H9 (cell line): ENCODE results near the gene CACNA1F. TPM values are rescaled to one million over a fixed set of nuclear protein-coding genes. Genes with fewer than 3 reads are reported as not detected.
A peak's percentile ranks its signal among the peaks of the same experiment; 100 is the strongest.

ENCODE experiments used
- DNase-seq: peaks from one replicate; pipeline ENCODE4 v3.0.0-alpha.2; 2017
- H2AFZ ChIP-seq: one replicate; pipeline ENCODE4 v1.6.1; 2013; ENCODE audit warnings: mild to moderate bottlenecking, low read length, control low read depth, moderate library complexity
- H2AK5ac ChIP-seq: 2 replicates; pipeline ENCODE4 v1.6.1; 2013; ENCODE audit warnings: low read length, control low read depth, mixed read lengths; ENCODE audit not compliant: insufficient read length
- H2BK120ac ChIP-seq: one replicate; pipeline ENCODE4 v1.6.1; 2013; ENCODE audit warnings: low read depth, mild to moderate bottlenecking, low read length, control low read depth, inconsistent platforms; ENCODE audit not compliant: poor library complexity, severe bottlenecking
- H2BK12ac ChIP-seq: 2 replicates; pipeline ENCODE4 v1.6.1; 2013; ENCODE audit warnings: low read length, control low read depth, mixed read lengths, low read depth; ENCODE audit not compliant: insufficient read length
- H2BK15ac ChIP-seq: 2 replicates; pipeline ENCODE4 v1.6.1; 2013; ENCODE audit warnings: low read depth, low read length, control low read depth
- H2BK20ac ChIP-seq: one replicate; pipeline ENCODE4 v1.6.1; 2013; ENCODE audit warnings: low read depth, mild to moderate bottlenecking, low read length, control low read depth, inconsistent platforms; ENCODE audit not compliant: poor library complexity, severe bottlenecking
- H2BK5ac ChIP-seq: 2 replicates; pipeline ENCODE4 v1.6.1; 2013; ENCODE audit warnings: low read length, control low read depth, mixed read lengths; ENCODE audit not compliant: insufficient read length
- H3K14ac ChIP-seq: 2 replicates; pipeline ENCODE4 v1.6.1; 2013; ENCODE audit warnings: low read length, control low read depth; ENCODE audit not compliant: insufficient read depth
- H3K18ac ChIP-seq: 2 replicates; pipeline ENCODE4 v1.6.1; 2013; ENCODE audit warnings: low read depth, mild to moderate bottlenecking, mixed read lengths, low read length, control low read depth; ENCODE audit not compliant: insufficient read length
- H3K23ac ChIP-seq: 2 replicates; pipeline ENCODE4 v1.6.1; 2013; ENCODE audit warnings: low read length, control low read depth, mixed read lengths, low read depth; ENCODE audit not compliant: insufficient read length
- H3K23me2 ChIP-seq: 2 replicates; pipeline ENCODE4 v1.6.1; 2013; ENCODE audit warnings: low read depth, mild to moderate bottlenecking, mixed read lengths, low read length, control low read depth; ENCODE audit not compliant: insufficient read length, poor library complexity, severe bottlenecking
- H3K27ac ChIP-seq: 2 replicates; pipeline ENCODE4 v1.5.1; 2013; ENCODE audit warnings: low read length, control low read depth, mixed read lengths, low read depth; ENCODE audit not compliant: insufficient read length
- H3K27me3 ChIP-seq: 2 replicates; pipeline ENCODE4 v1.6.1; 2013; ENCODE audit warnings: low read length, control low read depth, inconsistent platforms; ENCODE audit not compliant: insufficient read depth
- H3K4ac ChIP-seq: 2 replicates; pipeline ENCODE4 v1.6.1; 2013; ENCODE audit warnings: low read depth, mild to moderate bottlenecking, control low read depth, inconsistent platforms, low read length, moderate library complexity
- H3K4me1 ChIP-seq: 2 replicates; pipeline ENCODE4 v1.6.1; 2013; ENCODE audit warnings: low read length, control low read depth, inconsistent platforms; ENCODE audit not compliant: insufficient read depth
- H3K4me2 ChIP-seq: 2 replicates; pipeline ENCODE4 v1.6.1; 2013; ENCODE audit warnings: low read length, control low read depth, mixed read lengths; ENCODE audit not compliant: insufficient read length, insufficient read depth
- H3K56ac ChIP-seq: 2 replicates; pipeline ENCODE4 v1.6.1; 2013; ENCODE audit warnings: low read depth, mild to moderate bottlenecking, mixed read lengths, low read length, control low read depth; ENCODE audit not compliant: insufficient read length
- H3K79me1 ChIP-seq: 2 replicates; pipeline ENCODE4 v1.6.1; 2013; ENCODE audit warnings: low read depth, mild to moderate bottlenecking, moderate library complexity, low read length, control low read depth, inconsistent platforms; ENCODE audit not compliant: insufficient read depth, poor library complexity, severe bottlenecking
- H3K79me2 ChIP-seq: 2 replicates; pipeline ENCODE4 v1.6.1; 2013; ENCODE audit warnings: low read length, control low read depth, inconsistent platforms; ENCODE audit not compliant: insufficient read depth
- H3K9ac ChIP-seq: 2 replicates; pipeline ENCODE4 v1.6.1; 2013; ENCODE audit warnings: low read length, control low read depth, mixed read lengths; ENCODE audit not compliant: insufficient read length; ENCODE audit errors: extremely low read depth
- H3K9me3 ChIP-seq: one replicate; pipeline ENCODE4 v1.6.1; 2013; ENCODE audit warnings: low read depth, low read length, inconsistent platforms; ENCODE audit not compliant: control insufficient read depth
- H3T11ph ChIP-seq: one replicate; pipeline ENCODE4 v1.6.1; 2013; ENCODE audit warnings: mild to moderate bottlenecking, low read length, control low read depth, inconsistent platforms
- H4K20me1 ChIP-seq: one replicate; pipeline ENCODE4 v1.6.1; 2013; ENCODE audit not compliant: control insufficient read depth, insufficient read length, insufficient read depth
- H4K5ac ChIP-seq: 2 replicates; pipeline ENCODE4 v1.6.1; 2013; ENCODE audit warnings: low read depth, mild to moderate bottlenecking, mixed read lengths, low read length, control low read depth; ENCODE audit not compliant: insufficient read length
- H4K8ac ChIP-seq: replicated peaks from 2 replicates; pipeline ENCODE4 v1.6.1; 2013; ENCODE audit warnings: low read length, control low read depth, mixed read lengths, low read depth; ENCODE audit not compliant: insufficient read length
- H4K91ac ChIP-seq: 2 replicates; pipeline ENCODE4 v1.6.1; 2013; ENCODE audit warnings: low read depth, mild to moderate bottlenecking, moderate library complexity, mixed read lengths, low read length, control low read depth; ENCODE audit not compliant: insufficient read length
- H3K27ac Mint-ChIP-seq, 3 experiments: 2 replicates in 2 of 3; 3 replicates in 1 of 3; pipeline ENCODE4 v1.8.0; 2020 to 2021; ENCODE audit warnings: mixed read lengths in 3 of 3, mild to moderate bottlenecking in 1 of 3, moderate library complexity in 1 of 3
- H3K27me3 Mint-ChIP-seq: 2 replicates; pipeline ENCODE4 v1.8.0; 2021; ENCODE audit warnings: low read depth, mild to moderate bottlenecking, moderate library complexity, mixed read lengths
- H3K36me3 Mint-ChIP-seq, 3 experiments: 2 replicates in 2 of 3; 3 replicates in 1 of 3; pipeline ENCODE4 v1.8.0; 2020 to 2021; ENCODE audit warnings: low read depth in 3 of 3, mixed read lengths in 3 of 3; ENCODE audit not compliant: insufficient read depth in 1 of 3
- H3K4me1 Mint-ChIP-seq, 2 experiments: 2 replicates each; pipeline ENCODE4 v1.8.0; 2020; ENCODE audit warnings: mixed read lengths in 2 of 2
- H3K4me3 Mint-ChIP-seq, 2 experiments: 2 replicates in 1 of 2; 3 replicates in 1 of 2; pipeline ENCODE4 v1.8.0; 2020 to 2021; ENCODE audit warnings: mild to moderate bottlenecking in 2 of 2, mixed read lengths in 2 of 2, moderate library complexity in 1 of 2
- H3K9me3 Mint-ChIP-seq, 2 experiments: 2 replicates in 1 of 2; 3 replicates in 1 of 2; pipeline ENCODE4 v1.8.0; 2020; ENCODE audit warnings: mild to moderate bottlenecking in 2 of 2, mixed read lengths in 2 of 2, moderate library complexity in 1 of 2
- CTCF ChIP-seq: fragments of 200-600 bp; sonication (generic); conservative IDR thresholded peaks from 3 replicates; pipeline ENCODE4 v1.8.0; 2021; ENCODE audit warnings: antibody characterized with exemption, mild to moderate bottlenecking
- WGBS: extraction: QIAGEN DNeasy Blood & Tissue Kit; methylation state at CpG from one replicate; pipeline ENCODE4 v1.1.7; 2013; ENCODE audit warnings: missing lambda C conversion rate, low lambda C conversion rate, mixed read lengths; ENCODE audit not compliant: insufficient read length; ENCODE audit errors: extremely low coverage; 5-methylcytosine and 5-hydroxymethylcytosine counted together
- total RNA-seq: library from RNA; stranded (reverse); gene quantifications from 2 replicates; pipeline ENCODE4 v1.2.1, GENCODE V29; 2021

Gene CACNA1F
- total RNA-seq, 1 experiment from 2014 or later = 1.4 TPM

GRCh38 chrX:49203536-49203935, 29.6 kb downstream of the CACNA1F start:
- Histone ChIP-seq H2BK120ac (no peak overlapping the region), H2AFZ (no peak overlapping the region), H3K56ac (no peak overlapping the region), H3K9ac (no peak overlapping the region), H3K27ac (no peak overlapping the region), H3K4me1 (no peaks in the 10 kb centered on the region), H3K23ac (no peak overlapping the region), H2BK15ac (no peak overlapping the region), H3K27me3 (no peaks in the 10 kb centered on the region), H4K8ac (no peak overlapping the region), H3K9me3 (peaks cover 21% of the 10 kb centered on the region), H4K5ac (no peak overlapping the region), H3K14ac (no peak overlapping the region), H2AK5ac (no peak overlapping the region), H3T11ph (no peak overlapping the region), H2BK12ac (no peak overlapping the region), H4K20me1 (no peaks in the 10 kb centered on the region), H3K79me1 (no peaks in the 10 kb centered on the region), H3K4me2 (no peak overlapping the region), H3K23me2 (peaks cover 14% of the 10 kb centered on the region), H3K4ac (no peak overlapping the region), H3K18ac (no peak overlapping the region), H2BK20ac (no peak overlapping the region), H4K91ac (no peak overlapping the region), H3K79me2 (no peaks in the 10 kb centered on the region), H2BK5ac (no peak overlapping the region)
- Mint-ChIP-seq H3K36me3 (peaks cover 0 to 7% (median 0%) of the 10 kb centered on the region in 3 experiments; a peak in 2 of 7 replicates), H3K4me3 (peak overlapping the region in 1 of 2 experiments; percentile 43; a peak in 1 of 5 replicates), H3K27me3 (peaks cover 8% of the 10 kb centered on the region), H3K9me3 (peaks cover 63 to 78% of the 10 kb centered on the region in 2 experiments), H3K4me1 (peaks cover 4 to 19% of the 10 kb centered on the region in 2 experiments; a peak in 3 of 4 replicates), H3K27ac (no peak overlapping the region)
- no peak for TF ChIP-seq CTCF
- no peak for DNase-seq
- WGBS = no CpG with 5 or more reads among the region's 3 CpGs
